ENCODE results near the gene CCL4.
"Not testable (repeated sequence)": the region's sequence is repeated elsewhere in the genome, so short reads cannot be mapped to it uniquely, and the experiment has no call there.

The CCL4 gene

GRCh38 chr17:36118477-36119353 is 15.1 kb downstream of the CCL4 start:
- no peak for DNase-seq

GRCh38 chr17:36120221-36120620 is 16.6 kb downstream of the CCL4 start:
- DNase-seq = no peak

- DNase-seq = not testable (repeated sequence)
Observed at GRCh38 chr17:36121099-36121498, 17.5 kb downstream of the CCL4 start.

- DNase-seq = no peak
Observed at GRCh38 chr17:36123431-36123830, 19.8 kb downstream of the CCL4 start.

GRCh38 chr17:36124879-36125824 is 21.5 kb downstream of the CCL4 start:
- no peak for DNase-seq

GRCh38 chr17:36127199-36127893 is 23.7 kb downstream of the CCL4 start:
- no peak for DNase-seq

GRCh38 chr17:36127911-36128310 is 24.3 kb downstream of the CCL4 start:
- DNase-seq = no peak

- DNase-seq = no peak
Observed at GRCh38 chr17:36128411-36128978, 24.9 kb downstream of the CCL4 start.

GRCh38 chr17:36129616-36130015 is 26.0 kb downstream of the CCL4 start:
- no peak for DNase-seq

- no peak for DNase-seq
Observed at GRCh38 chr17:36130346-36130745, 26.7 kb downstream of the CCL4 start.

- no peak for DNase-seq
Observed at GRCh38 chr17:36131421-36131820, 27.8 kb downstream of the CCL4 start.

- DNase-seq = no peak
Observed at GRCh38 chr17:36131931-36132330, 28.3 kb downstream of the CCL4 start.

GRCh38 chr17:36132421-36132831 is 28.8 kb downstream of the CCL4 start:
- DNase-seq = no peak

GRCh38 chr17:36133602-36134236 is 30.1 kb downstream of the CCL4 start:
- DNase-seq = no peak

GRCh38 chr17:36135465-36135864 is 31.8 kb downstream of the CCL4 start:
- DNase-seq = no peak

GRCh38 chr17:36136036-36136435 is 32.4 kb downstream of the CCL4 start:
- DNase-seq = no peak

GRCh38 chr17:36136439-36136838 is 32.8 kb downstream of the CCL4 start:
- DNase-seq = no peak

- no peak for DNase-seq
Observed at GRCh38 chr17:36142235-36142634, 38.6 kb downstream of the CCL4 start.

GRCh38 chr17:36142806-36143205 is 39.2 kb downstream of the CCL4 start:
- DNase-seq = no peak

- no peak for DNase-seq
Observed at GRCh38 chr17:36144014-36144413, 40.4 kb downstream of the CCL4 start.

- DNase-seq = no peak
Observed at GRCh38 chr17:36144981-36145729, 41.5 kb downstream of the CCL4 start.
